Measurements from ENCODE around the gene KLF13.

GRCh38 chr15:31341496-31342195, 15.0 kb downstream of the KLF13 start:
- no peak for TF ChIP-seq CTCF (IDR thresholded peaks at IDR 0.05; ENCODE audit: low read depth, low read length, poor library complexity, severe bottlenecking)
- no peak for TF ChIP-seq EZH2phosphoT487 (IDR thresholded peaks at IDR 0.05; ENCODE audit: borderline replicate concordance, low read length)
